Uterus (tissue), 2 donors: ENCODE data around the gene SHC1.

ENCODE experiments used
- CTCF ChIP-seq, 4 experiments: fragments of 200-600 bp in 2 of 4; fragments of 450-650 bp in 2 of 4; sonication (generic) in 2 of 4; IDR thresholded peaks; one replicate each; pipeline ENCODE4 v1.5.1; 2016 to 2019; ENCODE audit warnings: antibody characterized with exemption in 4 of 4, mild to moderate bottlenecking in 2 of 4, moderate library complexity in 1 of 4
- POLR2A ChIP-seq, 2 donors: fragments of 450-650 bp; IDR thresholded peaks; one replicate each; pipeline ENCODE4 v1.6.1; 2016; ENCODE audit warnings: antibody characterized with exemption in 2 of 2, mild to moderate bottlenecking in 1 of 2, moderate library complexity in 1 of 2

- TF ChIP-seq POLR2A (IDR thresholded peaks at IDR 0.05) (no peak), CTCF (IDR thresholded peaks at IDR 0.05) (no peak)
These were observed 16.9 kb downstream of the SHC1 start for GRCh38 chr1:154953611-154954038.
